ENCODE results near the gene FLNB.

The FLNB gene

DNA sequence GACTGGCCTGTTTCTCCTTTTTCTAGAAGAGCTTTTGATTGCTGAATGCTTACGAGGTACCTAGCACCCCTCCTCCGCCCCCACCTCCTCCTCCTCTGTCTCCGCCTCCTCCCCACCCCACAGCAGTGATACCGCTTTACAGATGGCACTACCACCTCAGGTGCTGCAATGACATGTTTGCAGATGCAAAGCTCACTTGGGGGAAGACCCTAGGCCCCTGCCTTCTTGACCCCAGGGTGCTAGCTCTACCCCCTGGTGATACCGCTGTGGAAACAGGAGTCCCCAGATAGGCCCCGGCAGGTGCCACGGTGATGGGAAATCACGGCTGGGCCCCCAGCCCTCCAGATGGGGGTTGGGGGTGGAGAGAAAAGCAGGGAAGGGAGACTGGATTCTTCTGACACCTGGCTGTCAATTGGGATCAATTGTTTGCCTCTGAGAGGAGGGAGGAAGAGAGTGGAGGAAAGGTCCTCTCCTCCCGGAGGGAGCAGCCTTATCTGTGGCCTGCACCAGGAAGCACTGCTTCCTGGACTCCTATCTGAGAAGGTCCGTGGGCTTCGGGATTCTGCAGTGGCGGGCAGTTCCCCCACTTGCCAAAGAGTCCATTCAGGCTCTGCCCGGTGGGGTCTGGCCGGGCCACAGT lies 164.9 kb downstream of the FLNB start:
- DNase-seq, result no peak

DNA sequence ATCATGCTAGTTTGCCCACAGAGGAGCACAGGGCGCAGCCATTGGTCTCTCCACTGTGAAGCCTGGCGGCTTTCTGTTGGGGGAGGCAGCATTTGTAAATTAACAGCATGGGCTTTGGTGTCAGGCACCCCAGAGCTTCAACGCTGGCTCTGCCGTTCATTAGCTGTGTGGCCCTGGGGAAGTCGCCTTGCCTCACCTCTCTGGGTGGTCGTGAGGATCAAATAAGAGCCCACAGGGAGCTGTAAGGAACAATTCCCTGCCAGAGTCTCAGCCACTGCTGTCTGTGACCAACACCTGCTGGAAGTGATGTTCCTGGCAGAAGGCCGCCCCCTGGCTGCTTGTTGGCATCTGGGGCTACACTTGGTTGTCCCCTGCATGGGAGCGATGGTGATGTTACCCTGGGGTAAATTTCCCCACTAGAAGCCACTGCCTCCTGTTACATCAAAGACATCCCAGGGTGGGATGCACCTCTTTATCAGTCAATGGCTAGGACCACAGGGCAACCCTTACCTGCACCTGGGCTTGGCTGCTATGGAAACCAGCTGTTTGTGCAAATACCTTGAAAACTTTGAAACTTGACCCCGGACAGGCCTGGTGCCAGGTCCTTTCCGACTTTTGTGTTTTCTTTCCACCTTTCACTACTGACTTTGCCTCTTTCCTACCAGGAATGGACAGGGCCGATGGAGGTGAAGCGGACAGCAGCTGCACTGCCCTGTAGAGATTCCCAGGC lies 165.6 kb downstream of the FLNB start:
- DNase-seq, result peak; percentile 63

DNA sequence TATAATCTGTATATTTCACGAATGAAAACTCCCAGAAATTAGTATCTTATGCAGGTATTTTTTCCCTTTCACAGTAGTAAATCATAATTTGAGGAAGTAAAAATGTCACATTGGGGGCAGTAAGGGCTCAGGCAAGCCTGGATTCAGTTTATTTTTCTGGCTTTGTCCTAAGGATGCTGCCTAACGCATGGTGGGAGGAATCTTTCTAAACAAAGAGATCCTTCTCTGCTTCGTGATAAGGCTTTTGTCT lies 166.9 kb downstream of the FLNB start:
- no peak for DNase-seq

DNA sequence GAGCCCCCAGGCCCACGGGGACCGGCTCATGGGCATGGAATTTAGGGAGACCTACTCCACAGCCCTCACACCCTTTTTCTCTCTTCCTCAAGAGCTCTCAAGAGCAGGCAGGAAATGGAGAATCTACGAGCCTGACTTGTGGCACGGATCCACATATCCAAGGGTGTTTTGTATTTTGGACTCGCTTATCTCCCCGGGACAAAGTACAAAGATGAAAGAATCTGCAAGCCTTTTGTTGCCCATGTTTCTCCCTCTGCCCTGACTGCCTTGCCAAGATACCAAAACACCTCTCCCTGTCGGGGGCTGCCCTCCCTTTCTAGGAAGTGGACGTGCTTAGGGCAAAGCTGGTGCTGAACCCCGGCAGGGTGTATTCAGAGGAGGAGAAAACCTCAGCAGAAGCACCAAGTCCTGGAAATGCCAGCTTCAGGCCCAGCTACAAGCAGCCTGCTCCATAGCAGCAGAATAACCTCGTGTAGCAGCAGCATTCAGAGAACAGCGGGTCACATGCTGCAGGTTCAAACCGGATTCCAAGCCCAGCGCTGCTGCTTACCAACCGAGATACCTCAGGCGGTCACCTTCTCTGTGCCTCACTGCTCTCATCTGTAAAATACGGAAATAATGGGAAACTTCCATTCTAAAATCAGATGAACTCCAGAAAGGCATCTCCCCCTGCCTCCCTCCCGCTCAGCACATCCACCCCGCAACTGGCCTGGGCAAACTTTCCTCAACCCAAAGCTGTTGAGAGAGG lies 167.4 kb downstream of the FLNB start:
- DNase-seq, result no peak

DNA sequence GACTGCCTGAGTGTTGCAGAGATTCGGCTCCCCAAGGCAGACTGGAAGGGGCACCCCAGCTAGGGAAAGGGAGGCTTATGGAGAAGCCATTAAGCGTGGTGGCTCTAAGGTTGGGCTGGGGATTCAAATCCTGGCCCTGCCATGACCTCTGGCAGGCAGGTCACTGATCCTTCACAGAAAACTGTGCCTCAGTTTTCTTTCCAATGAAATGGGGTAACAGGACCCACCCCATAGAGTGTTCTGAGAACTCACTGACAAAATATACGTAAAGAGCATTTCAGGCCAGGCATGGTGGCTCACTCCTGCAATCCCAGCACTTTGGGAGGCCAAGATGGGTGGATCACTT lies 167.9 kb downstream of the FLNB start:
- DNase-seq, result no peak

DNA sequence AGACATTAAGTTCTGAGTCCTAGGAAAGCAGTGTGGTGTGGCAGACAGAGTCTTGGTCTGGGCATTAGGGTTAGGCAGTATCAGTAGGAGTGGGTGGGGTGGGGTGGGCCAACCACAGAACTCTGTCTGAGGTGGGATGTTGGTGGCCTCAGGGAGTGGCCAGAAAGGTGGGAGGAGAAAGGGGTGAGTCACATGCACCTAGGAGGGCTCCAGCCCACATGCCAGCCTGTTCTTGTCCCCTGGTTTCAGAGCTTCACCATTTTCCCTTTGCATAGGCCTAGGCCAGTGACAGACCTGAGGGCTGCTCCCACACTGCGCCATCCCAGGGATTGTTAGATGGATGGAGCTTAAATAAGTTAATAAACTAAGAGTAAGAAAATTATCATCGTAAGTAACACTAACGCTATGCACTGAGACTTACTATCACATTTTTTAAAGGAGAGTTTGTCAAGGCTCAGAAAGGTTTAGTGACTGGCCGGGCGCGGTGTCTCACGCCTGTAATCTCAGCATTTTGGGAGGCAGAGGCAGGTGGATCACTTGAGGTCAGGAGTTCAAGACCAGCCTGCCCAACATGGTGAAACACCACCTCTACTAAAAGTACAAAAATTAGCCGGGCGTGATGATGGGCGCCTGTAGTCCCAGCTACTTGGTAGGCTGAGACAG lies 168.7 kb downstream of the FLNB start:
- DNase-seq, result no peak

DNA sequence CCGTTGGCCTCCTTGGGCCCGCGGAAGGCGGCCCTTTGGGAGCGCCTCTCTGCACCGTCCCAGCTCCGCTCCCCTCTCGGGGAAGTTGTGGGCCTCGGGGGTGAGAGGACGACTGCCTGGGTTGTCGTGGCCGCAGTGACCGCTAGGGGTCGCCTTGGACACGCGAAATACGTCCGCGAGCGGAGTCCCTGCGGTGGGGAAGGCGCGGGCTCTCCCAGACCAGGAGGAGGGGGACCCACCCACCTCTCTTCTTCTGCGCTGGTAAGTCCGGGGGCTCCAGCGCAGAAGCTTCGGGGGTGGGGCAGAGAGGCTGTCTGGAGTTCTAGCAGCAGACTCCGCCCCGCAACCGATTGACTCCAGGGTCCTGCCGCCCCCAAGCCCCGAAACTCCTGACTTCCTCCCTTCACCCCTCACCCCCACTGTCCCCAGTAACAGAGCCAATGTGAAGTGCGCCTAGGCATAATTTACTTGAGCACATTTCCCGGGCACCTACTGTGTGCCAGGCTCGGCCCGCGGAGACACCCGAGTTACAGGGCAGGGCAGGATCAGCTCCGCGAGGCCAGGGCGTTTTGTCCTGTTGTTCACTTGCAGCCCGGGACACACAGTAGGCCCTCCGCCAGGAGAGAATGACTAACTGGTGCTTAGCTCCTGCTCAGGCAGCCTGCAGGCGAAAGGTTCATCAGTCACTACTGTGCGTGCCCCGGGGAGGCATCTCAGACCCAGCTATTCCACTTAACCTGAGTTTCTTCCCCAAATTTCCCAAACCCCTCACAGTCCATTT lies 169.7 kb downstream of the FLNB start:
- DNase-seq, result peak; percentile 17

DNA sequence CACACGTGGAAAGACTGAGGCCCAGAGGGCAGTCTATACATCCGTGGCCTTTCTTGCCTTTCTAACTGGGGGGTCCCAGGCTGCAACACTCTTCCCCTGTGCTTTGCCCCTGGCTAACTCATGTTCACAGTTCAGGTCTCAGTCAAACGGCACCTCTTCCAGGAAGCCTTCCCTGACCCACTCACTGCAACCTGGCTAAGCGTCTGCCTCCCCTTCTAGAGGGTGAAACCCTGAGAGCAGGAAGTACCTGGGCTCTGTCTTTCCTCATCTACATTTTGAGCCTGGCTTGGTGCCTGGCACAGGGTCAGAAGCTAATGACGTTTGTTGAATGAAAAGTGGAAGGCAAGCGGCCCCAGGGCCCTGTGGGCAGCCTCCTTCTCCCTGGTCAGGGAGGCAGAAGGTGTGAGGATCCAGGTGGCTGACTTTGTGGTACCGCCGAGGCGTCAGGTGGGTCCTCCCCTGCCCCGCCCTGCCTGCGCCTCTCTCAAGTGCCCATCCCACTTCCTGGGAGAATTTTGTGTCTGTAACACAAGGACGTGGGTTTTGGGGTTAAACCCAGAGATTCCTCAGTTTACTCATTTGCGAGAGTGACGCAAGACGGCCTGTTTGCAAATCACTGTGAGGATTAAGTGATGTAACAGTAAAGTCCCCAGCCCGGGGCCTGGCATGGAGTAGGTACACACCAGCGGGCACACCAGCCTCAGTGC lies 170.5 kb downstream of the FLNB start:
- no peak for DNase-seq

DNA sequence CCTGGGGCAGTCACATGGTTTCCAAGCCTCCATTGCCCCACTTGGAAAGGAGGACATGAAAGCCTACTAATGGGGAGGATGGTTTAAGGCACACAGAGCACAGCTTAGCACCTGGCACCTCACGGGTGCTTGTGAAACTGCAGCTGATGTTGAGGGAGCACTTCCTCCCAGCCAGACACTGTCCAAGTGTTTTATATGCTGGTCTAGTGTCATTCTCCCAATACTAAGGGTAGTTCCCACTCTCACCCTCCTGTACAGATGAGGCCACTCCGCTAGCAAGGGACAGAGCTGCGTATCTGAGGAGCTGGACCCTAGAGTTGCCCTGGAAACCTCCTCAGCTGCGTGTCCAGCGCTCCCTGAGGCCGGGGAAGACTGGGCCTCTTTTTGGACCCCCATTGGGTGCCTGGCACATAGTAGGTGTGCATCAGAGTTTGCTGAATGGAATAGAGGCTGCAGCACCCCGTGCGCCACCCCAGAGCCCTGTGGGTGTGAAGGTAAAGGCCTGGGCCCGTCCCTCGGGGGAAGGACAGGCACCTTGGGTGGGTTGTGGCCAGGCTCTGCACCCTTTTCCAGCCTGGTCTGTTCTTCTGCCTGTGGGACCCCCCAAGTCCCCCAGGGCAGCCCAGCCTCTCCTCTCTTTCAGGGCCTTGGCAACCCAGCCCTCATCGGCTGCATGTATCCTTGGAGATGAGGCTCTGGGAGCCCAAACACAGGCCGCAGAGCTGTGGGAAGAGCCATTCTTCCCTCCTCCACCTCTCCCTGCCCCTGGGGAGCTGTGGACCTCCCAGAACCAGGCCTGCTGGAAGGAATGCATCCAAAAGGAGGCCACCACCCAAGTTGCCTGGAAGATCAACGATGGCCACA lies 171.2 kb downstream of the FLNB start:
- DNase-seq, result no peak

DNA sequence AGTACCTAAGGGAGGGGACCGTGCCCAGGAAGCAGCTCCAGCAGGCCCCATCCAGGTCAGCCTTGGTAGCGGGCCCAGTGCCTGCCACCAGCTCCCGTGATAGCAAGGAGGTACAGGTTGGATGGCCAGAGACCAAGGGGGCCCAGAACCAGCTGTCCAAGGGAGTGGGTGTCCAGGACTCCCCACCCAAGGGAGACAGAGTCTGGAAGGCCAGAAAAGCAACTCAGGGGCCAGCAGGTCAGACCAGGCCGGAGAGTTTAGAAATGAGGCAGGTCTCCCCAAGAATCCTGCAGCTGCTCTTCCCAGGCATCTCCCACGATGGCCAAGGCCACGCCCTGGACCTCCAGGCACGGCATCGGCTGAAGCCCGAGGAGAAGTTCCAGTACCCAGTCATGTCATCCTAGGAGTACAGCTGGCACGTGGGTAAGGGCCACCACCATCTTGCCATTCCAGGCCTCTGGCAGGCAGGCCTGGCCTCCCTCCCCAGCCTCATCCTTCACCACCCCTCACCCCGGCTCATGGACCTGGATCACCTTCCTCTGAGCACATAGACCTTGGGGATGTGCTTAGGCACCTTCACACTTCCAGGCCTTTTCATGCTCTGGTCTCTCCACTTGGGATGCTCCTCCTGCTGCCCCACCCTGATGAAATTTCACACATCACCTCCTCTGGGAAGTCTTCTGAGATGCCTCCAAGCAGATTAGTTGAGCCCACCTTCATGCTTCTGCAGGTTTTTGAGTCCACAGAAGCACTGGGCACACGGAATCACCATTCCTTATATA lies 172.1 kb downstream of the FLNB start:
- DNase-seq, result no peak

DNA sequence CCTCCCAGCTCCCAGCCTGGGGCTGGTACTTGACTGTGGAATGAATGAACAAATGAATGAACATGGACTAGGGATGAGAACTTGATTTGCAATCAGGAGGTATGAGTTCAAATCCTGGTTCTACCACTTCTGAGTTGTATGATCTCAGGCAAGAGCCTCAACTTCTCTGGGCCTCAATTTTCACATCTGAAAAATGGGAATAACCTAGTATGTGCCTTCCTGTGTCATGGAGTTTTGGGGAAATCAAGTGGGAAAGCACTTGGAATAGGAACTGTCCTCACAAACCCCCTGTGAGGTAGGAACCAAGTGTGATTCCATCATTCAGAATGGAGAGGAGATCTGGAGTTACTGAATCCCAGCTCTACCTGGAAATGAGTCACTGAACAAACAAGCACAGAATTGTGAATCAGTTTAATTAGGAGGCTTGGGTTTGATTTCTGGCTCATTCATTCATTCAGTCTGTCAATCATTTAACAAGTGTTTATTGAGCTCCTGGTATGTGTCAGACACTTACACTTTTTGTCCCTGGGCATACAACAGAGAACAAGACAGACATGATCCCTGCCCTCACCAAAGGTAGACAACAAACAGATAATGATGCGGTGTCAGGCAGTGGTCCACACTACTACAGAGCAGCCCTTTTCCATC lies 172.8 kb downstream of the FLNB start:
- DNase-seq, result no peak

DNA sequence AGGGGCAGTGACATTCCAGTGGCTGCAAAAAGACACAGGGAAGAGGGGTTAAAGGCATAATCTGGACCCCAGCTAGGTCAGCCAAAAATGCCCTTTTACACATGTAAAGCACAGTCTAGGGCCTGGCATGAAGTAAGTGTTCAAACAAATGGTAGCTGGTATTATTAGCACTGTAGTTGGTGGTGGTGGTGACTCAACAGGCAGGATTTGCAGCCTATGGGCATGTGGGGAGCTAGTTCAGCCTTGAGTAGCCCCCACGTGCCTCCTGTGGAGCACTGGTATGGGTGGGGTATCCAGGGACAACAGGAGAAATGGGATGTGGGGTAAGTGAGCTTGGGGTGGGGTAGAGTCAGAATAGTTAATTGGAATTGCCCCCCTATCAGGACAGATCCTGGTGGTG lies 175.0 kb downstream of the FLNB start:
- DNase-seq, result no peak

DNA sequence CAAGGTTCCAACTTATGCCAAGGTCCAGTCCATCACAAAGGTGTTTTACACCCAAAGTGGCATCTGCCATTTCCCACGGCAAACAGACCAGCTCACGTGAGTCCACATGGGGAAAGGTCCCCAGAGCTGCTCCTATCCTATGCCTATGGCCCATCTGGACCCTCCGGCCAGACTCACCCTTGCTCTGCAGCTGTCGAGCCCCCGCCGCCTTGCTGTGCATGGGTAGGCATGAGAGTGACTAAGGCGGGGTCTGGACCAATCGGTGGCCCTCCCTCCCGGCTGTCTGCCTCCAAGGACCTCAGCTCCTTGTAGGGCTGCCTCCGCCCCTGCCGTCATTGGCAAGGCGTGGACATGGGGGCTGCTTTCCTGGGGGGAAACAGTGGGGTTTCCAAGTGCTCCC lies 175.7 kb downstream of the FLNB start:
- DNase-seq, result no peak

DNA sequence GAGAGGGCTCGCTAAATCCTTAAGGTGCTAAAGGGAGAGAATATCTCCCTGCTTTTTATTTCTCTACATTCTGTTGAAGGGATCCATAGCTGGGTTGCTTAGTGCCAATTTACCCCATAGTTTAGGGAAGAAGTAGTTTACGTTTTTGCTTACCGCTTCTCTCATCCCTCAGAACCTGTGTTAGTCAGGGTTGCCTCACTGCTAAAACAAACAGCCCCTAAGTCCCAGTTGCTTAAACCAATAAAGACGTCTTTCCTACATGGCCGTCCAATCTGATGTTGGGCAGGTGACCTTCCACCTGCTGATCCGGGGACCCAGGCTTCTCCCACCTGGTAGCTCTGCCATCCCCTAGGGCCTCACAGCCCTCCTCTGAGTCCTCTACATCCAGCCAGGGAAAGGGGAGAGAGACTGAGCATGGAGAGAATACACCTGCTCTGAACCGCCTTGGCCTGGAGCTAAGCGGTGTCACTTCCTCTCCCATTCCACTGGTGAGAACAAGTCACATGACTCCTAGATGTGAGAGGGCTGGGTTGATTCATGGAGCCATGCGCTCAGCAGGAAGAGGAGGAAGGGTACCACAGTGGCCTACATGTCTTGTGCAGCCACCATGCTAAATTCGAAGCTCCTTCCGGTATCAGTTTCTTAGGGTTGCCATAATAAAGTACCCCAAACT lies 176.2 kb downstream of the FLNB start:
- DNase-seq, result no peak

DNA sequence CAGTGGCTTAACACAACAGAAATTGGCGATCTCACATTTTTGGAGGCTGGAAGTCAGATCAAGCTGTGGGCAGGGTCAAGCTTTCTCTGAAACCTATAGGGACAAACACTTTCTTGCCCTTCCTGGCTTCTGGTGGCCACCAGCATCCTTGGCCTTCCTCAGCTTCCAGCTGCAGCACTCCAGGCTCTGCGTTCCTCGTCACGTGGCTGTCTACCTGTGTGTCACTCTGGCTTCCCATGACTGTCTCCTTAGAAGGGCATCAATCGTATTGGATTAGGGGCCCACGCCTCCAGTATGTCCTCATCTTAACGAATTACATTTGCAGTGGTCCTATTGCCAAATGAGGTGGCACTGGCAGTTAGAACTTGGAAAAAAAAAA lies 176.7 kb downstream of the FLNB start:
- DNase-seq, result no peak

DNA sequence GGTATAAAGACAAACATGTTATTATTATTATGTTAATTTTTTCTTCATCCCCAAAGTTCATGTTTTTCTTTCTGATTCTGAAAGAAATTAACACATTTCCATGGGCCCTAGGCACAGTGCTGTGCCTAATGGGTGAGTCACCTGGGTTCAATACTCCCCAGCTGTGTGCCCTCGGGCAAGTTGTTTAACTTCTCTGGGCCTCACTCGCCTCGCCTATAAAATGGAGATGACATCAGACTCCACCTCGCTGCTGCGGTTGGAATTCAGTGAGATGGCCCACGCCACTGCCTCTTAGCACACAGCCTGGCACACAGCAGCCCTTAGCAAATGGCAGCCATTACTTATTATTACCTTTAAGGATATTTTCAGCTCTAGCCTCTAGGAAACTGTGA lies 179.9 kb downstream of the FLNB start:
- no peak for DNase-seq

DNA sequence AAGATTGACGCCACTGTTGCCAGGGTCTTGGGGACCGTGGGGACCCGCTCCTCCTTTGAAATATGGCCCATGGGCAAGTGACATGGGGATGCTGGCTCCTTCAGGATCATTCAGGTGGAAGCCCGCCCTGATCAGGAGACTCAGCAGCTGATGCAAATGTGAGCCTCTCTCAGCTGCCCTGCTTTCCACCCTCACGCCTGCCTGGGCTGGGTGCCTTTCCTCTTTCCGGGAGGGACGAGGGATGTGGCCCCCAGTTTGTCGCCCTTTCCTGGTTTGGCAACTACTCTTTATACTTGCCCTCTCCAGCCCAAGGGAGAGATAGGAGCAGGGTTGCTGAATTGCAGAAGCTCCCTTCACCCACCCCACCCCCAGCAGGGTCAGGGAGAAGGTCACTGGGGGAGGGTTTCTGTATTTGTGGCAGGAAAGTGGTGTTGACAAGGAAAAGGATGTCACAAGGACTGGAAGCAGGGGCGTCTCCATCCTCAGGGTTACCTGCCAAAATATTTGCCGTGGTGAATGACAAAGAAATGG lies 180.8 kb downstream of the FLNB start:
- no peak for DNase-seq

DNA sequence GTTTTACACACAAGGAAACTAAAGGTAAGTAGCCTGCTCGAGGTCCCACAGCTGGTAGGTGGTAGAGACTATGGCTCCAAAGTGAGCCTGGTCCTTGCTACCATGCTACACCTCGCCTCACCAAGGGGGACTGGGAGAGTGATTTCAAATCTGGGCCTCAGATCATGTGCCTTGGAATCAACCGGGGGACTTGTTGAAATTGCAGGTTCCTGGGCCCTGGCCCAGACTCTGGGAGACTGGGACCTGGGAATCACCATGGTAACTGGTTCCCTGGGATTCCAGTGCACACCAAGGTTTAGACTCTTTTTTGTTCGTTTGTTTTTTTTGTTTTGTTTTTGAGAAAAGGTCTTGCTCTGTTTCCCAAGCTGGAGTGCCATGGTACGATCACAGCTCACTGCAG lies 181.5 kb downstream of the FLNB start:
- DNase-seq, result no peak

DNA sequence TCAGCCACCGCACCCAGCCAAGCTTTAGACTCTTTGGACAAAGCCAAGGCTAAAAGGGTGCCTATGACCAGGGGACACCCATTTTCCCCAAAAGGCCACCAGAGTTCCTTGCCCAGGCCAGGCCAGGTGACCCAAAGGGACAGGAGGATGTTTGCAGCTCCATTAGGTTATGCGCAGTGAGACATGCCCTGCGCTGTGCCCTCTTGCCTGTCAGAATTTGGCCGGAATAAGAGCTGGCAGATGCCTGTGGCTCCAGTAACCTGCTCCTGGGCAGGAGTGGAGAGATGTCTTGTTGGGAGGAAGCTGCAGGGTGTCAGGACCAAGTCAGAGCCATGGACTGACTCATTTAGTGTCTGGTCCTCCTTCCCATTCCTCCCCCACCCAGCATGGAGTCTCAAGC lies 182.1 kb downstream of the FLNB start:
- DNase-seq, result no peak
